Astrocyte (in vitro differentiated cells and primary cell): ENCODE measurements around the gene E4F1. TPM values are rescaled to one million over a fixed set of nuclear protein-coding genes. Genes with fewer than 3 reads are reported as not detected.

Experiments used
- DNase-seq: peaks from one replicate; pipeline ENCODE4 v3.0.0-alpha.2; 2010; ENCODE audit warnings: low read depth
- FAIRE-seq: peaks from 2 replicates; lab custom pipeline; 2011; peaks lifted over from hg19 to GRCh38; lab: Jason Lieb, UNC
- H2AFZ ChIP-seq: 2 replicates; pipeline ENCODE4 v1.6.0; 2012; ENCODE audit warnings: low read depth, low read length, inconsistent platforms
- H3K27ac ChIP-seq: 2 replicates; pipeline ENCODE4 v1.5.1; 2011; ENCODE audit warnings: low read depth, low read length, inconsistent platforms
- H3K27me3 ChIP-seq: 2 replicates; pipeline ENCODE4 v1.6.0; 2011; ENCODE audit warnings: low read length, inconsistent platforms; ENCODE audit not compliant: insufficient read depth
- H3K36me3 ChIP-seq: 2 replicates; pipeline ENCODE4 v1.5.1; 2011; ENCODE audit warnings: low read length, inconsistent platforms; ENCODE audit not compliant: insufficient read depth
- H3K4me1 ChIP-seq: 2 replicates; pipeline ENCODE4 v1.5.1; 2011; ENCODE audit warnings: low read length, inconsistent platforms; ENCODE audit not compliant: insufficient read depth
- H3K4me2 ChIP-seq: 2 replicates; pipeline ENCODE4 v1.6.0; 2012; ENCODE audit warnings: low read length, inconsistent platforms
- H3K4me3 ChIP-seq: 2 replicates; pipeline ENCODE4 v1.5.1; 2011; ENCODE audit warnings: low read depth, mild to moderate bottlenecking, low read length, inconsistent platforms; ENCODE audit not compliant: insufficient read depth
- H3K79me2 ChIP-seq: 2 replicates; pipeline ENCODE4 v1.6.0; 2012; ENCODE audit warnings: mild to moderate bottlenecking, low read length, inconsistent platforms; ENCODE audit not compliant: insufficient read depth
- H3K9ac ChIP-seq: 2 replicates; pipeline ENCODE4 v1.6.0; 2012; ENCODE audit warnings: mild to moderate bottlenecking, low read length, inconsistent platforms
- H3K9me3 ChIP-seq: 2 replicates; pipeline ENCODE4 v1.5.1; 2012; ENCODE audit warnings: low read depth, mild to moderate bottlenecking, low read length, inconsistent platforms; ENCODE audit not compliant: insufficient read depth
- H4K20me1 ChIP-seq: 2 replicates; pipeline ENCODE4 v1.6.0; 2012; ENCODE audit warnings: low read length, inconsistent platforms; ENCODE audit not compliant: insufficient read depth
- H3K27ac Mint-ChIP-seq: one replicate; pipeline ENCODE4 v1.8.0; 2021; ENCODE audit warnings: mild to moderate bottlenecking, mixed read lengths; ENCODE audit not compliant: unreplicated experiment
- H3K27me3 Mint-ChIP-seq: one replicate; pipeline ENCODE4 v1.8.0; 2021; ENCODE audit warnings: low read depth, mixed read lengths; ENCODE audit not compliant: unreplicated experiment
- H3K36me3 Mint-ChIP-seq: one replicate; pipeline ENCODE4 v1.8.0; 2021; ENCODE audit warnings: low read depth, mixed read lengths; ENCODE audit not compliant: unreplicated experiment
- H3K4me1 Mint-ChIP-seq: one replicate; pipeline ENCODE4 v1.8.0; 2021; ENCODE audit warnings: low read depth, mixed read lengths; ENCODE audit not compliant: unreplicated experiment
- H3K4me3 Mint-ChIP-seq: one replicate; pipeline ENCODE4 v1.8.0; 2021; ENCODE audit warnings: mild to moderate bottlenecking, moderate library complexity, mixed read lengths; ENCODE audit not compliant: unreplicated experiment
- H3K9me3 Mint-ChIP-seq: one replicate; pipeline ENCODE4 v1.8.0; 2021; ENCODE audit warnings: mild to moderate bottlenecking, mixed read lengths; ENCODE audit not compliant: unreplicated experiment
- CTCF ChIP-seq: IDR thresholded peaks from 2 replicates; pipeline ENCODE4 v1.5.1; 2011; ENCODE audit warnings: low read depth, mild to moderate bottlenecking, inconsistent platforms, low read length, moderate library complexity; ENCODE audit not compliant: insufficient read depth
- EZH2 ChIP-seq: IDR thresholded peaks from 2 replicates; pipeline ENCODE4 v1.6.1; 2012; ENCODE audit warnings: mild to moderate bottlenecking, low read length, inconsistent platforms; ENCODE audit not compliant: insufficient read depth
- total RNA-seq: library from RNA; stranded (reverse); gene quantifications from 2 replicates; pipeline ENCODE4 v1.2.1, GENCODE V29; 2021

E4F1 gene
- total RNA-seq, 1 donor from 2014 or later = 22.8 TPM

DNA sequence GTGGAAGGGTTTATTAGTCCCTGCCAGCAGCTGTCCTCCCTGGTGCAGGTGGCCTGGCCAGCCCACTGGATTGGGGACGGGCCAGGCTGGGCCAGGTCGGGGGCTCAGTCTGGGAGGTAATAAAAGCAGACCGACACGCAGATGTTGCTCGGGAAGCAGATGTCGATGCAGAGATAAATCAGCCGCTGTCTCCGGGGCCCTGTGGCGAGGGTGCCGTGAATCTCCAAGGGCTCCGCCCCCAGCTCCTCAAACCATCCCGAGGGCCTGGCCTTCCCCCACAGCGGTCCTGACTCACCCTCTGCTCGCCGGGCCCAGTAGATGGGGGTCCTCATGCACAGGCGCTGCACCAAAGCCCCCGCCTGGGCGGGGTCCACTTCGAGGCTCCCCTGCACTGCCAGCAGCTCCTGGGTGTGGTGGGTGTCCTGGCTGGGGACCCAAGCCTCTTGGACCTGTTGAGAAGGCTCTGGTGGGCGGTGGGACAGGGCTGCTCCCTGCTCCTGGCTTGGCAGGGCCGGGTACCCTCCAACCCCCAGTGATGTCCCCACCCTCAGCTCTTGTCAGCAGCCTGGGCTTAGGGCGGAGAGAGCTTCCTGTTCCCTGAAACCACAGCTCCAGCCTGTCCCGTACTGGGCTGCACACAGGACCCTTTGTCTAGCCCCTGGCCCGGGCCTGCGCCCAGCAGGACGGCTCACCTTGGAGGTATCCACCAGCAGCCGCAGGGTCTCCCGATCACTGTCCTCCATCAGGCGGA, 14.0 kb upstream of the E4F1 start:
- Histone ChIP-seq H3K4me1 (peaks cover 27% of the 10 kb centered on the region), H3K79me2 (peaks cover 47% of the 10 kb centered on the region), H2AFZ (no peak overlapping the region), H3K4me3 (no peak overlapping the region), H3K36me3 (no peaks in the 10 kb centered on the region), H4K20me1 (peaks cover 30% of the 10 kb centered on the region), H3K9me3 (no peaks in the 10 kb centered on the region), H3K9ac (no peak overlapping the region), H3K27ac (no peak overlapping the region), H3K4me2 (no peak overlapping the region), H3K27me3 (no peaks in the 10 kb centered on the region)
- H3K36me3 Mint-ChIP-seq = peaks cover 4% of the 10 kb centered on the region
- no peaks in the 10 kb centered on the region for H3K27me3 Mint-ChIP-seq
- H3K9me3 Mint-ChIP-seq = no peaks in the 10 kb centered on the region
- no peak overlapping the region for H3K4me3 Mint-ChIP-seq
- no peak overlapping the region for H3K27ac Mint-ChIP-seq
- TF ChIP-seq EZH2 (no peak), CTCF (no peak)
- peaks cover 17% of the 10 kb centered on the region for H3K4me1 Mint-ChIP-seq
- DNase-seq (no peak), FAIRE-seq (no peak)

- peaks cover 48% of the 10 kb centered on the region for H3K79me2 ChIP-seq
- peaks cover 30% of the 10 kb centered on the region for H4K20me1 ChIP-seq
- peaks cover 17% of the 10 kb centered on the region for H3K4me1 Mint-ChIP-seq
- H3K4me1 ChIP-seq = peaks cover 24% of the 10 kb centered on the region
- H3K27me3 Mint-ChIP-seq = no peaks in the 10 kb centered on the region
- no peak overlapping the region for H3K4me3 ChIP-seq
- no peak for DNase-seq
- H3K4me2 ChIP-seq = no peak overlapping the region
- H3K36me3 Mint-ChIP-seq = peaks cover 4% of the 10 kb centered on the region
- H3K27ac ChIP-seq = no peak overlapping the region
- H3K4me3 Mint-ChIP-seq = no peak overlapping the region
- no peaks in the 10 kb centered on the region for H3K27me3 ChIP-seq
- no peak overlapping the region for H3K9ac ChIP-seq
- no peak overlapping the region for H3K27ac Mint-ChIP-seq
- H2AFZ ChIP-seq = no peak overlapping the region
- TF ChIP-seq EZH2 = no peak
- H3K9me3 Mint-ChIP-seq = no peaks in the 10 kb centered on the region
- FAIRE-seq = no peak
- H3K9me3 ChIP-seq = no peaks in the 10 kb centered on the region
- no peaks in the 10 kb centered on the region for H3K36me3 ChIP-seq
Measured at GRCh38 chr16:2210009-2210332, 13.4 kb upstream of the E4F1 start.

DNA sequence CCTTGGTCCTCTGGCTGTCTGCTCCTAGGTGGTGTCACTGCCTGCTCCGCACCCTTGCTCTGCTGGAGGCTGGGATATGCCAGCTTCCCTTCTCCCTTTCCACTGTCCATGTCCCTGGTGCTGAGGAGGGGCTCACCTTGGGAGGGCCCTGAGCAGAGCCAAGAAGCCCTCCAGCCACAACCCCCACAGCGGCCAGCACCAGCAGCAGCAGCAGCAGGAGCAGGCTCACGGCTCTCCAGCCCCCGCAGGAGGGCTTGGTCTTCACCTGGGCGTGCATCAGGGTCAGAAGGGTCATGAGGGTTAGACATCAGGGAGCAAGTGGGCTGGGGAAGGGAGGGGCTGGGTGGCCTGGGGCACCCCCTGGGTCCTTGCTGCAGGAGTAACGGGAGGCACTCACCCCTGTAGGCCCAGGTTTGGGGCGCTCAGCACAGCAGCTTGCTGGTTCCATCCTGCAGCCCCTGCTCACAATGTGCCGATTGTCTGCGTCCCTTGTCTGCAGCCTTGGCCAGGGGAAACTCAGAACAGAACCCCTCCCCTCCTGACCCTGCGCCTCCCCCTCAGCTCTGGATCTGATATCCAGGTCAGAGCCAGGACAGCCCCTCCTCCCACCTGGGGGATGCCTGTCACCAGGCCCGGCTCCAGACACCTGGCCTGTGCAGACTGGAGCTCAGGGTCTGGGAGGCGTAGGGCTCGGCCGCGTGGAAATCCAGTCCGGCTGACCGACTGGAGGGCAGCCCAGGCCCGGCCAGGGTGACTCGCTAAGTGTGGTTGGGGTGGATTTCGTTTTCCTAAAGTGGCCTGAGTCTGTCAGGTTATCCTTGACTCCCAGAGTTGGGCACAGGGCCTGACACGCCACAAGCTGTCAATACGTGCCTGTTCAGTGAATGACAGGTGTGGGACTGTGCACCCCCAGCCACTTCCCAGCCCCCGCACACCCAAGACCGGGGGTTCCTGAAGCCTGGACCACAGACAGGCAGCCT, 12.7 kb upstream of the E4F1 start, which contains the start of gene BRICD5:
Gene BRICD5, minus strand, starts transcription at position 478 of the 980 bp plus-strand sequence. Its CDS starts 30 bp downstream, at position 448.
- Histone ChIP-seq H3K27me3 (no peaks in the 10 kb centered on the region), H3K36me3 (no peaks in the 10 kb centered on the region), H3K27ac (no peak within 1 kb of the TSS), H3K4me2 (no peak within 1 kb of the TSS), H3K4me1 (peaks cover 26% of the 10 kb centered on the region), H3K9me3 (no peaks in the 10 kb centered on the region), H3K9ac (no peak within 1 kb of the TSS), H3K4me3 (no peak within 1 kb of the TSS), H3K79me2 (peaks cover 46% of the 10 kb centered on the region), H4K20me1 (peaks cover 30% of the 10 kb centered on the region), H2AFZ (no peak within 1 kb of the TSS)
- peaks cover 17% of the 10 kb centered on the region for H3K4me1 Mint-ChIP-seq
- H3K27me3 Mint-ChIP-seq = no peaks in the 10 kb centered on the region
- FAIRE-seq = no peak
- H3K36me3 Mint-ChIP-seq = peaks cover 4% of the 10 kb centered on the region
- TF ChIP-seq EZH2 (no peak), CTCF (no peak)
- no peak within 1 kb of the TSS for H3K27ac Mint-ChIP-seq
- H3K9me3 Mint-ChIP-seq = no peaks in the 10 kb centered on the region
- DNase-seq = no peak
- H3K4me3 Mint-ChIP-seq = no peak within 1 kb of the TSS
